ENCODE results near the gene GRM5.

Gene GRM5

DNA sequence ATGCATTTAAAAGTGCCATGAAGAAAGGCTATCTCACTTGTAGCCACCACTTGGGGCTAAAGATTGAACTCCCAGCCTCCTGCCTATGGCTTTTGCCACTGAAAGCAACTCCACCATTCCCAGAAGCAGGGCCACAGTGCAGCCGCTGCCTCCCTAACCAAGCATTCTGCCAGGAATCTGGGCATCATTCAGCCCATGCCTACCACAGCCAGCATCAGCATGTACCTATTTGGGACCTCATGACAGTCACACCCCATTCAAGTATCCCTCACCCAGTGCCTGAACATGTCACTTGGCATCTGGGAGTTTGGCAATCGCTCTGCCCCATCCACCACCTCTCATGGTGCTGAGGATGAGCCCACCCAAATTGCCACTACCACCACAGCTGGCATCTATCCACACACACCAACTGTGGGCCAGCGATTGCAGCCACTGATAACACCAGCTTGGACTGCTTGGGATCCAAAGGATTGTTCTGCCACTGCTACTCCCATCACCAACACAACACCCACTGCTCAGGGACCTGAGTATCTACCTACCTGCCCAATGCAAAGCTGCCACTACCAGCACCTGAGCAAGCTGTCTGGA lies 234.4 kb downstream of the GRM5 start:
- DNase-seq (ENCODE audit: low spot score), result no peak

DNA sequence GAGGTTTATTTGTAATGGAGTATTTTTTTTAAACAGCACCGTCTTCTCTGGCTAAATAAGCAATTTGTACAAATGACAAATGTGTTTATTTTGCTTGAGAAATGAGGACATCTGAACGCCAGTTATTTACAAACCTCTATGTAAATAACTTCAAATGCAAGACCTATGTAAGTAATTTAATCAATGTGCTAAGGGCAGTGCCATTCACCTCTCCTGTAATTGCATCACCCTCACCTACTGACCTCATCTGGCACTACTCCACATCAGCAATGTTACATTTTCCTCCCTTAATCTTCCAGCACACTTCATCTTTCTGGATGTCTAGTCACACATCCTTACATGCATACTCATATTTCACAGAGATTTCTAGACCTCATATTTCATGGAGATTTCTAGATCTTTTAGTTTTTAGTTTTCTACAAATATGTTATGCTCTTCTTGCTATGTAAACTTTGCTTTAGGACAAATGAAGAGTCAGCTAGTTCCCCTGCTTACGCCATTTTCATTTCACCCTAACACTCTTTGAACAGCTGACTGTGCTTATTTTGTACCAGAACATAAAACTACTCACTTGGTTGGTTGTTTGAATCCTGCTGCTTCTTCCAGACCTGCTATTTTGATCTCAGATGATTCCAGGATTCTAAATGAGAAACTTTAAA lies 238.6 kb downstream of the GRM5 start:
- no peak for DNase-seq (ENCODE audit: low spot score)

GRCh38 chr11:88819616-88820015 lies 246.2 kb downstream of the GRM5 start:
- DNase-seq (ENCODE audit: low spot score), result no peak

DNA sequence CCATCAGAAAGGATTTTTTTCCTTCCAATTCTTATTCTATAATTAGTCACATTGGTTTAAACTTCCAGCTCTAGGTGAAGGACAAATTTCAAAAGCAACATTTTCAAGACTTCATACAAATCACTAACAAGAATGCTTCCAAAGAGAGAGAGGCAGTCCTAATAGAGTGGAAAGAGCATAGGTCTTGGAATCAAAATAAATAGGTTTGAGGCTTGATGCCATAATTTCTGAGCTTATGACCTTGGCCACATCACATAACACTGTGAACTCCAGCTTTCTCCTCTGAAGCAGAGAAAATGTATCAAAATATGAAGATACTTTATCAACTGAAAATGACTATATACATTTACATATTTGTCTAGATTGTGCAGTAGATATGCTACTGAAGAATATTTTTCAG lies 246.8 kb downstream of the GRM5 start:
- DNase-seq (ENCODE audit: low spot score), result no peak

- no peak for DNase-seq (ENCODE audit: low spot score)
These were observed 250.3 kb downstream of the GRM5 start for GRCh38 chr11:88815505-88815904.

- DNase-seq (ENCODE audit: low spot score), result no peak
These were observed 251.7 kb downstream of the GRM5 start for GRCh38 chr11:88814076-88814475.

- DNase-seq (ENCODE audit: low spot score), result no peak
These were observed 252.4 kb downstream of the GRM5 start for GRCh38 chr11:88813233-88813915.

DNA sequence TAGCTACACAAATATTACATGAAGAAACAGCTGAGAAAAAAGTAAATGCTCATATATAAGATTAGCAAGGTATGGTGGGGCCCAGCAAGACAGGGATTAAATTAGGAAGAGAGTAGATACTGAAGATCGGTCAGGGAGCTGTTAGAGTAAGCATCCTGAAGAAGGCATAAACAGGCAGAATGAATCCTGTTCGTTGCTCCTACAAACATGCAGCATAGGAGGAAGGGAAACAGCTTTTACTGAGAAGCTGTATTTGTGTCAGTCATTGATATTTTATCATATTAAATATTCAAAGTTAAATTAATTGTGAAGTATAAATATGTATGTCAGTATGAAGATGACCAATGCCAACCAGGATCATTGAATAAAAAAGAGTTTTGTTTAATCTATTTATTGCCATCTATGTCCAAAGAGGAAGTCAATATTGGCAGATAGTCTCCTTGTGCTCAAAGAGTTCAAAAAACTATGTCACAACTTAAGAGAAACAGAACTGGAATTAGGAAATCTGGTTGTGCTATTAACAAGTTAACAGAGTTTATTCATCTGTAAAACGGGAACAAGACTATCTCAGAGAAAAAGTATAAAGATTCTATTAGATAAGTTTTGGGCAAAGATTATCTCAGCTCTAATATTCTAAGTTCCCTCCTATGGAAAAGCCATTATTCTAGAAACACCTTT lies 255.2 kb downstream of the GRM5 start:
- DNase-seq (ENCODE audit: low spot score), result no peak

- no peak for DNase-seq (ENCODE audit: low spot score)
These were observed 256.7 kb downstream of the GRM5 start for GRCh38 chr11:88809126-88809525.

GRCh38 chr11:88807349-88807748 lies 258.4 kb downstream of the GRM5 start:
- no peak for DNase-seq (ENCODE audit: low spot score)

GRCh38 chr11:88806410-88806809 lies 259.4 kb downstream of the GRM5 start:
- no peak for DNase-seq (ENCODE audit: low spot score)

GRCh38 chr11:88801484-88802123 lies 264.2 kb downstream of the GRM5 start:
- DNase-seq (ENCODE audit: low spot score), result no peak

- DNase-seq (ENCODE audit: low spot score), result no peak
These were observed 265.8 kb downstream of the GRM5 start for GRCh38 chr11:88799771-88800500.

DNA sequence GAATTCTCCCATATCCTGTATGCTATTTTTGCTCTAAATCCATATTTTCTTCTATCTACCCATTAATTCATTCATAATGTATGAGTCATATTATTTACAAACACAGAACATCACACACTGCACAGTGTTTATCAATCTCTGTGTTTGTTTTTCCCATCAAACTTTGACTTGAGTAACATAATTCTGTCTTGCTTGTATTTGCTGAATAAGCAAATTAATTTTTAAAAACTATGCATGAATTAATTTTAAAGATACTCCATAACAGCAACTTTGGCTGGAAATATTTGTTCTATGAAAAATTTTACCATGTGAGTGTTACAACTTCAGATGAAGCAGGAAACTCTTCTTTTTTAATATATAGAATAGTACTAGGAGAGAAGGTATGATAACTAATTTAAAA lies 275.6 kb downstream of the GRM5 start:
- DNase-seq (ENCODE audit: low spot score), result no peak

DNA sequence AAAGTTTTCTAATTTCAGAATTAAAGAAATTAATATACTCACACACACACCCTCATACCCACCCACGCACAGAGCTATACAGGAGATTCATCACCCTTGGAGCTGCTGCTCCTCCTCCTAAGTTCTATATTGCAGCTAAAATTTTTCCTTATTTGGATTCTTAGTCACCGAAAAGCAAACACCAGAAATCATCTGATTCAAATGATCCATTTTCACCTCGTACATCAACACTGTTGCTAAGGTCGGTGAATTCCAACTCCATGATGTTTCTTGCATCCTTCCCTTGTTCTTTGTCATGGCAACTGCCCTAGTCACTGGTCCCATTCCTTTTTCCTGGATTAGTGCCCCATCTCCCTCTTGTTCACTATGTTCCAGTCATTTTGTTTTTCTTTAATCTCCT lies 286.2 kb downstream of the GRM5 start:
- DNase-seq (ENCODE audit: low spot score), result no peak

DNA sequence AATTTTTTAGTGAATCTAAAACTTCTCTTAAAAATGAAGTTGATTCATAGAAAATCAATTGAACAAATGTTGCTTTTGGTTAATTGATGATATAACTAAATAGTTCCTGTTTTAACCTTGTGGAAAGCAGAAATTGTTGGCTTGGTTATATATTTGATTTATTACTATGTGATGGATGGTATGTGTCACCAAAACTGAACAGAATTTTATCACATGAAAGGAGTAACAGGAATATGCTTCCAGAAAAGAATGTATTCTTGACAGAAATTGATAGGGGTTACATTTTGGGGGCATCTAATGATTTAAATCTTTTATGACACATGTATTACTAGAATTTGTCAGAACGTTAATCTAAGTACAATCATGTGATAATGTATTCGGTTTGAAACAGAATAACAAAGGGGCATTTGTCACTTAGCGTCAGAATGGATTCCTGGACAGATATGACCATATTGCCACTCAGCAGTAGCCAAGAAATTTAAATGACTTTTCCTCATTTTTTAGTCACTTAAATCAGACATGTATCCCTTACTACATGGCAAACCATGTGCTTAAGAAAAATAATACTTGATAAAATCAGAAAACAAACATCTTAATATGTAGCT lies 295.2 kb downstream of the GRM5 start:
- no peak for DNase-seq (ENCODE audit: low spot score)

- no peak for DNase-seq (ENCODE audit: low spot score)
These were observed 321.6 kb downstream of the GRM5 start for GRCh38 chr11:88744140-88744539.

DNA sequence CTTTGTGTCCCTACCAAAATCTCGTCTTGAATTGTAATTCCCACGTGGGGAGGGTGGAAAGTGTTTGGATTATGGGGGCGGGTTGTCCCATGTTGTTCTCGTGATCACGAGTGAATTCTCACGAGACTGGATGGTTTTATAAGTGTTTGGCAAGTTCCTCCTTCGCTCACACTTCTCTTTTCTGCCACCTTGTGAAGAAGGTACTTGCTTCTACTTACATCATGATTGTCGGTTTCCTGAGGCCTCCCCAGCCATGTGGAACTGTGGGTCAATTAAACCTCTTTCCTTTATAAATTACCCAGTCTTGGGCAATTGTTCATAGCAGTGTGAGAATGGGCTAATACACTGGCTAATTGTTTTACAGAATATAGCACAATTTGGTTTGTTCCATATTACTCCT lies 326.3 kb downstream of the GRM5 start:
- no peak for DNase-seq (ENCODE audit: low spot score)

- DNase-seq (ENCODE audit: low spot score), result peak; percentile 5
These were observed 356.2 kb downstream of the GRM5 start for GRCh38 chr11:88709567-88709966.

DNA sequence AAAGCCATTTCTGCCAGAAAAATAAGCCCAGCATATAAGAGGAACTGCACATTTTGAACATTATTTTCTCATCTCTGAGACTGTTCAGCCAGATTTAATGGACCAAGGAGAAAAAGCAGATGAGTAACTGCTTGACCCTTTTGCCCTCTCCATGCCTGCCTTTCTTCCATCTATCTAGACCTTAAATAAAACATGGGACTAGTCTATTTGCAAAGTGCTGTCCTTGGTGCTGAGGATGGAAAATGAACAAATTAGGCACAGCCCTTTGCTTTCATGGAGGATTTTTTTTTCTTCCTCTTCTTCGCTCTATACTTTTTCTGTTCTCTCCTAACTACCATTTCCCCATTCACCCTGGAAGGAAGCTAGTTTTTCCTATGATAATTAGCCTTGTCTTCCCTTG lies 361.3 kb downstream of the GRM5 start:
- peak; percentile 5 for DNase-seq (ENCODE audit: low spot score)

DNA sequence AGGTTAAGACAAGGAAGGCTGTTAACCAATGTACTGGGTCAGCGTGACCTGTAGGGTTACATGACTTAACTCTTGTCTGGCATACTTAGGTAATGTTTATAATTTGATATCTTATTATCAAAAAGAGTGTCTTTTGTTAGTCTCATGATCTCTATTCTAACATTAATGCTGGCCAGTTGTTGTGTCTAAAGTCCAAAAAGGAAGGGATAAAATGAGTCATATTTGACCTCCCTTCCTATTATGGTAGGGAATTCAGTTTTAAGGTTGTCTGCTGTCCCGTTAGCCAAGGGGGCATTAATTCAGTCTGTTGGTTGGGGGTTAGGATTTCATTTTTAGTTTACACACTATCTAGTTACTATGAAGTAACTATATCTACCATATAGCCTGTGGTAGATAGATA lies 364.0 kb downstream of the GRM5 start:
- no peak for DNase-seq (ENCODE audit: low spot score)

Data from kidney tubule cell (primary cell).